Stimulated activated CD8-positive, alpha-beta memory T cell treated with anti-CD3 and anti-CD28 coated beads, Interleukin-4, amount 100 ng/mL, for 1 hour (primary cell): ENCODE results near the gene ZSWIM8.
"Not testable (repeated sequence)": the region's sequence is repeated elsewhere in the genome, so short reads cannot be mapped to it uniquely, and the experiment has no call there.

Source experiments
- DNase-seq, 2 donors: peaks; one replicate each; pipeline ENCODE4 v3.0.0-alpha.2; 2020; ENCODE audit warnings: low read depth in 2 of 2, low spot score in 1 of 2

Gene ZSWIM8

DNA sequence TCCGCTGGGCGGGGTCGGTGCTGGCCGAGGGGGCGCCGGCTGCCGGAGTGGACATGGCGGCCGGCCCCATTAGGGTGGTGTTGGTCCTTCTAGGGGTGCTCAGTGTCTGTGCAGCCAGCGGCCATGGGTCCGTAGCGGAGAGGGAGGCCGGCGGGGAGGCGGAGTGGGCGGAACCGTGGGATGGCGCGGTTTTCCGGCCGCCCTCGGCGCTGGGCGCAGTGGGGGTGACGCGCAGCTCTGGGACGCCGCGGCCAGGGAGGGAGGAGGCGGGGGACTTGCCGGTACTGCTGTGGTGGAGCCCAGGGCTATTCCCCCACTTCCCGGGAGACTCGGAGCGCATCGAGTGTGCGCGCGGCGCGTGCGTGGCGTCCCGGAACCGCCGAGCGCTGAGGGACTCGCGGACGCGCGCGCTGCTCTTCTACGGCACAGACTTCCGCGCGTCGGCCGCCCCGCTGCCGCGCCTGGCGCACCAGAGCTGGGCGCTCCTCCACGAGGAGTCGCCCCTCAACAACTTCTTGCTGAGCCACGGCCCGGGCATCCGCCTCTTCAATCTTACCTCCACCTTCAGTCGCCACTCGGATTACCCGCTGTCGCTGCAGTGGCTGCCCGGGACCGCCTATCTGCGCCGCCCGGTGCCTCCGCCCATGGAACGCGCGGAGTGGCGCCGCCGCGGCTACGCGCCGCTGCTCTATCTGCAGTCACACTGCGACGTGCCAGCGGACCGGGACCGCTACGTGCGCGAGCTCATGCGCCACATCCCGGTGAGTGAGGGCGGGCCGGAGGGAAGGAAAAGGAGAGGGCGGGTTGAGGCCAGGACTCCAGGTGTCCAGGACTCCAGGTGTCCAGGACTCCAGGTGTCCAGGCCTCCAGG is 12.9 kb upstream of the ZSWIM8 start:
- DNase-seq, result peak in 1 of 2 donors; percentile 49

DNA sequence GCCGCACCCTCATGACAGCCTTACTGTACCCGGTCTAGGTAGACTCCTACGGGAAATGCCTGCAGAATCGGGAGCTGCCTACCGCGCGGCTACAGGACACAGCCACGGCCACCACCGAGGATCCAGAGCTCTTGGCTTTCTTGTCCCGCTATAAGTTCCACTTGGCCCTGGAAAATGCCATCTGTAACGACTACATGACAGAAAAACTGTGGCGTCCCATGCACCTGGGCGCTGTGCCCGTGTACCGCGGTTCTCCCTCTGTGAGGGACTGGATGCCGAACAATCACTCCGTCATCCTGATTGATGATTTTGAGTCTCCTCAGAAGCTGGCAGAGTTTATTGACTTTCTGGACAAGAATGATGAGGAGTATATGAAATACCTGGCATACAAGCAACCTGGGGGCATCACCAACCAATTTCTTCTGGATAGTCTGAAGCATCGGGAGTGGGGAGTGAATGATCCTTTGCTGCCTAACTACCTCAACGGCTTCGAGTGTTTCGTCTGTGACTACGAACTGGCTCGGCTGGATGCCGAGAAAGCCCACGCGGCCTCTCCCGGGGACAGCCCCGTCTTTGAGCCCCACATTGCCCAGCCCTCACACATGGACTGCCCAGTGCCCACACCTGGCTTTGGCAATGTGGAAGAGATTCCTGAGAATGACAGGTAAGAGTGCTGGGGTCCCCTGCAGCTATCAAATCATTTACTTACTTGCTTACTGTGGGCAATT is 12.1 kb upstream of the ZSWIM8 start:
- no peak for DNase-seq

DNA sequence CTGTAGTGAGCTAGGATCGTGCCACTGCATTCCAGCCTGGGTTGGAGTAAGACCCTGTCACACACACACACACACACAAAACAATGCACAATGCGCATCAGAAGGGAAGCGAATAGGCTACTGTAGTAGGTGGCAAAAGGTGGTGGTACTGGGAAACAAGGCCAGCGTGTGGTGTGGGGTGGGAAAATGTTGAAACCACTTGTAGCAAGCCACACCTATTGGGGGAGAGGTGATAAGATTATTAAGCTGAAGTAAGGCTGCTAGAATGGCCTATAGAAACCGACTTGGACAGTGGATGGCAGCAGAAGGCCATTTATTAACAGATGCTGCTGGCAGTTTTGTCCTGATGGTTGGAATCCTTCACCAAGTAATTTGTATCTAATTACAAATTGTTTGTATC is 10.8 kb upstream of the ZSWIM8 start:
- peak in 1 of 2 donors; percentile 32 for DNase-seq

DNA sequence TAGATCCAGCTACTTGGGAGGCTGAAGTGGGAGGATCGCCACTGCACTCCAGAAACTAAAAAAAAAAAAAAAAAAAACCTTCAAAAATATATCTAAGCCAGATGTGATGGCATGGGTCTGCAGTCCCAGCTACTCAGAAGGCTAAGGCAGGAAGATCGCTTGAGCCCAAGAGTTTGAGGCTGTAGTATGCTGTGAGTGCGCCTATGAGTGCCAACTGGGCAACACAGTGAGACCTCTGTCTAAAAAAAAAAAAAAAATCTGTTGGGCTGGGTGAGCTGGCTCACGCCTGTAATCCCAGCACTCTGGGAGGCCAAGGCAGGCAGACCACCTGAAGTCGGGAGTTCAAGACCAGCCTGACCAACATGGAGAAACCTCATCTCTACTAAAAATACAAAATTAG is 6.4 kb upstream of the ZSWIM8 start:
- DNase-seq, result no peak

DNA sequence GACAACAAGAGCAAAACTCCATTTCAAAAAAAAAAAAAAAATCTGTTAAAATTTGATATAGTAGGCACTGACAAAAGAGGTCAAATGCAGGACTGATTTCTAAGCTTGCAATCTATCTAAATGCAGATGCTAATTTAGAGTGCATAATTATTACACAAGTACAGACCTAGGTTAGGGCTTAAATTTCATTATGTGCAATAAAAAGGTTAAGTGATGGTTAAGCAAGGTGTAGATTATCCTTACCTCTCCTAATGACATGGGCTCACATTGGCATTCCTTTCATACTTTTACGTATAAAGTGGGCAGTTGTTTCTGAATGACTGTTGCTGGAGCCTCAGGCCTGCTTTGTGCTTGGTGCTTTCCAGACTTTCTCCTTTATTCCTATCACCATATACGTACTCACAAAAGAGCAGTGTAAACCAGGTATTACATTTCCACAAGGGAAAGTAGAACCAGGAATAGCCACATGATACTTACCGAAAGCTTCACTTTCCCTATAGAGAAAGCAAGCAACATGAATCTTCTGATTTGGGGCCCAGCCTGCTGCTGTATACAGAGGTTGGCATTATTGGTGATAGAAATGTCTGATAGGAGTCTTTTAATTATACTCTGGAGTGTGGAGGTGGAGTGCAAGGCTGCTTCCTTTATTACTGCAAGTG is 5.7 kb upstream of the ZSWIM8 start:
- DNase-seq, result no peak

DNA sequence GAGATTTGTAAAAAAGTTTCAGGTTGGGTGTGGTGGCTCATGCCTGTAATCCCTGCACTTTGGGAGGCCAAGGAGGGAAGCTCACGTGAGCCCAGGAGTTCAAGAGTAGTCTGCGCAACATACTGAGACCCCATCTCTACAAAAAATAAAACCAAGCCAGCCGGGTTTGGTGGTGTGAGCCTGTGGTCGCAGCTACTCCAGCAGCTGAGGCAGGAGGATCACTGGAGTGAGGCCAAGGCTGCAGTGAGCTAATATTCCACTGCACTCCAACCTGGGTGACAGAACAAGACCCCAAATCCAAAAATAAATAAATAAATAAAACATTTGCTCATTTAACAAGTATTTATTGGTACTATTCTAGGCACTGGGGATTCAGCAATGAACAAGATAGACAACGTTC is 5.1 kb upstream of the ZSWIM8 start:
- DNase-seq, result no peak

DNA sequence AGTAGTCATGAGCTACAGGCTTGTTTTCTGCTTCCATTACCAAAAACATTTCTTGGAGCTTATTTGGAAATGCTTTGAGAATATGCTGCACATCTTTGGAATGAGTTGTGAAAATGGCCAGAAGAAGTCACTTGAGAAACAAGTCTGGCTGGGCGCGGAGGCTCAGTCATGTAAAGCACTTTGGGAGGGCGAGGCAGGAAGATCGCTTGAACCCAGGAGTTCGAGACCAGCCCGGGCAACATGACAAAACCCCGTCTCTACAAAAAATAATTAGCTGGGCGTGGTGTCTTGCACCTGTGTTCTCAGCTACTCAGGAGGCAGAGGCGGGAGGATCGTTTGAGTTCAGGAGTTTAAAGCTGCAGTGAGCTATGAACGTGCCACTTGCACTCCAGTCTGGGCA is 4.4 kb upstream of the ZSWIM8 start:
- no peak for DNase-seq

DNA sequence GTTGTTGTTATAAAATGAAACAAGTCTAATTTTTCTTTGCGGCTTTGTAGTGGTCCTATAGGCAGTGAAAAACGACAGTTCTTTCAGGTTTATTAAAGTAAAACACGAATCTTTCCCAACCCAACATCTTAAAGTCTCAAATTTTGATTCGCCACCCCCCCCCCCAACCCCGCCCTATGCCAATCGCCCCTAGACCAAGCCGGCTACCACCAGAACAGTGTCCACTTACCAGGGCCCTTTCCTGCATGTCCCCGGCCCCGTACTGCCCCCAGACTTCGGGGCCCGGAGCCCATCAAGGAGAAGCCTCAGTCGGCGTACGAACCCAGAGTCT is 3.9 kb upstream of the ZSWIM8 start:
- DNase-seq, result no peak

DNA sequence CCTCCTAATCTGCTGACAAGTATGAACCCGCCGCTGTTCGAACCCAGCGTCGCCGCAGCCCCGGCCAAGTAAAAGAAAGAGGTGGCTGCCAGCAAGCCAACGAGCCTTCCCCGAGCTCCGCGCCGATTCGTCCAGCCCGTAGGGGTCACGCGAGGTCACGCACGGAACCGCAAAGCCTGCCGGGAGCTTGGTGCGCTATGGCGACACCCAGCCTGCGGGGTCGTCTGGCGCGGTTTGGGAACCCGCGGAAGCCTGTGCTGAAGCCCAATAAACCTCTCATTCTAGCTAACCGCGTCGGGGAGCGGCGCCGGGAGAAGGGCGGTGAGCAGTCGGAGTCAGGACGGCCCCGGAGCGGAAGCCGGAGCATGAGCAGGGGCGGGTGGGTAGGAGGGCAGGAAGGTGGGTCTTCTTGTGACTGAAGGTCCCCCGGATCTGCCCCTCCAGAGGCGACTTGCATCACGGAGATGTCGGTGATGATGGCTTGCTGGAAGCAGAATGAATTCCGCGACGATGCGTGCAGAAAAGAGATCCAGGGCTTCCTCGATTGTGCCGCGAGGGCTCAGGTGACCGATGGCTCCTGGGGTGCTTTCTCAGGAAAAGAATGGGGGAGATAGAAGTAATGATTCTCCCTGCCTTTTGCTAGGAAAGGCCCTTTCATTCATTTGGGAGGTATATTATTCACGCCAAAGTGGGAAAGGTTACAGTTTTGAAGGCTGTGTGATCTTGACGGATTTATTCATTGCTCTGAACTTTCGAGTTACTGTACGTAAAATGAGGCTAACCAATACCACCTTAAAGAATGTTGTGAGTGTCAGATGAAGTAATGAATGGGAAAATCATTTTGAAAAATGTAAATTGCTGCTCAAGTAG is 3.3 kb upstream of the ZSWIM8 start, which contains the start of gene CHCHD1:
Gene CHCHD1, plus strand, starts transcription at position 170 of the 870 bp plus-strand sequence. Its CDS starts 28 bp downstream, at position 198.
- DNase-seq, result peak; percentile 71 to 83

DNA sequence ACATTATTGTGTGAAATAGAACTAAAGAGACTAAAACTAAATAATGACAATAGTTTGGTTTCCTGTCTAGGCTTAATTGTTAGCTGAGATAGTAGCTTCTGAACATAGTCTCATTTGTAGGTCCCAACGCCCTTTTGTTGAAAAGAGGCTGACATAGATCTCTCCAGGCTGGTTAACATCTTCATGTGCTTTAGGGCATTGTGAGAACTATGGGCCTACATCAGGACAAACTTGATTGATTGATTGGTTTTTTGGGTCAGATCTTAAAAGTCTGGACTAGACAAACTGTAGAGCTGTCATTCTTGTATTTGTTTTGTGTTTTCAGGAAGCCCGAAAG is 2.7 kb upstream of the ZSWIM8 start:
- no peak for DNase-seq

DNA sequence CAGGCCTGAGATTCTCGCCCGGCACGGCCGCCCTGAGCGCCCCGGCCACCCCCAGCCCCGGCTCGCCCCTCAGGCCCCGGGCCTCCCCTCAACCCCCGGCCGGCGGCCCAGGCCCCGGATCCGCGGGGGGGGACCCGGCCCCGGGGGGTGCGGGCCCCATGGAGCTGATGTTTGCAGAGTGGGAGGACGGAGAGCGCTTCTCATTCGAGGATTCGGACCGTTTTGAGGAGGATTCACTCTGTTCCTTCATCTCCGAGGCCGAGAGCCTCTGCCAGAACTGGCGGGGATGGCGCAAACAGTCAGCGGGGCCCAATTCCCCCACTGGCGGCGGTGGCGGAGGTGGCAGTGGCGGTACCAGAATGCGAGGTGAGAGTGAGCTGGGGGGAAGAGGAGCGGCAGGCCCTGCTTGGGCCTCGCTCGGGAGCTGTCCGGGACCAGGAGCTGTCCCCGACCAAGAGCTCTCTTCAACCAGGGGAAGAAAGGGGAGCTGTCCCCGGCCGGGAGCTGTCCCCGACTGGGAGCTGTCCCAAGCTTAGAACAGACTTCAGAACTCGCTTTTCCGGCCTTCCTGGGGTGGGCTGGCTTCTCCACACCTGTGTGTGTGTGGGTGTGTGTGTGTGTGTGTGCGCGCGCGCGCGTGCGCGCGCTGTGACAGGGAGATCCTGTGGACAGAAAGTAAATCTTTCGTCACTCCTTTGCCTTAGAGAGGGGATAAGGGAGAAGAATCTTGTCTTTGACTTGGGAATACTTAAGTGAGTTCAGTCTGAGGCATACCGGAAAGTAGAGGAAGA is 510 bp downstream of the ZSWIM8 start:
- no peak for DNase-seq

DNA sequence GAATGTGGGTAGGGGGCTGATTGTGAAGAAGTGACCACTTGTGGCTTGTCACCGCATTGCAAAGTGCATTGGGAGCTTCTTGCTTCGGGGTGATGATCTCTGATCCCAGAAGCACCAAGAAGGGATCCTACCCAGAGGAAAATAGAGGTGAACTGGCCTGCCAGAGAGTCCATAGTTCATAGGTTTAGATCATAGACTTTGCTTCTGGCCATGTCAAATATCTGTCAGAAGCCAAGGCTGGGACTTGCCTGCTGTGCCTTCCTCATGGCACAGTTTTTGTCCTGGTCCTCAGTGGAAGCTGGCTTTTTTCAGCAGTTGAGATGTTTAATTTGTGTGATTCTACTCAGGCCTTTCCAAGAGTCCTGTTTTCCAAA is 1.1 kb downstream of the ZSWIM8 start:
- DNase-seq, result no peak

DNA sequence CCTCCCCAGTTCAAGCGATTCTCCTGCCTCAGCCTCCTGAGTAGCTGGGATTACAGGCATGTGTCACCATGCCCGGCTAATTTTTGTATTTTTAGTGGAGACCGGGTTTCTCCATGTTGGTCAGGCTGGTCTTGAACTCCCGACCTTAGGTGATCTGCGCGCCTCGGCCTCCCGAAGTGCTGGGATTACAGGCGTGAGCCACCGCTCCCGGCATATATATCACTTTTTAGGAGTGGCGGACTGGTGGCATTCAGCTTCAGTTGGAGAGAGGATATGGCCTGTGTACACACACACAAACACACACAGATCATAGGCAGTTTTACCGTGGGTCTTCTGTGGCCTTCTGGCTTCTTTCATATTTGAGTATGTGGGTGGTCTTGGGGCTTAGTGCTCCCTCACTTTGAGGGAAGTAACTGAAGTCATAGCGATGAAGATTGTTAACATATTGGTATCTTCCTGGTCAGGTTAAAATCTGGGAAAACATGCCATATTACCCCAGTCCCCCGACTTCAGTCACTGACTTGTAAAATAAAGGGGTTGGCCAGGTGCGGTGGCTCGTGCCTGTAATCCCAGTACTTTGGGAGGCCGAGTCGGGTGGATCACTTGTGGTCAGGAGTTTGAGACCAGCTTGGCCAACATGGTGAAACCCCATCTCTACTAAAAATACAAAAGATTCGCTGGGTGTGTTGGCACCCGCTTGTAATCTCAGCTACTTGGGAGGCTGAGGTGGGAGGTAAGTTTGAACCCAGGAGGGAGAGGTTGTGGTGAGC is 1.8 kb downstream of the ZSWIM8 start:
- not testable (repeated sequence) for DNase-seq

DNA sequence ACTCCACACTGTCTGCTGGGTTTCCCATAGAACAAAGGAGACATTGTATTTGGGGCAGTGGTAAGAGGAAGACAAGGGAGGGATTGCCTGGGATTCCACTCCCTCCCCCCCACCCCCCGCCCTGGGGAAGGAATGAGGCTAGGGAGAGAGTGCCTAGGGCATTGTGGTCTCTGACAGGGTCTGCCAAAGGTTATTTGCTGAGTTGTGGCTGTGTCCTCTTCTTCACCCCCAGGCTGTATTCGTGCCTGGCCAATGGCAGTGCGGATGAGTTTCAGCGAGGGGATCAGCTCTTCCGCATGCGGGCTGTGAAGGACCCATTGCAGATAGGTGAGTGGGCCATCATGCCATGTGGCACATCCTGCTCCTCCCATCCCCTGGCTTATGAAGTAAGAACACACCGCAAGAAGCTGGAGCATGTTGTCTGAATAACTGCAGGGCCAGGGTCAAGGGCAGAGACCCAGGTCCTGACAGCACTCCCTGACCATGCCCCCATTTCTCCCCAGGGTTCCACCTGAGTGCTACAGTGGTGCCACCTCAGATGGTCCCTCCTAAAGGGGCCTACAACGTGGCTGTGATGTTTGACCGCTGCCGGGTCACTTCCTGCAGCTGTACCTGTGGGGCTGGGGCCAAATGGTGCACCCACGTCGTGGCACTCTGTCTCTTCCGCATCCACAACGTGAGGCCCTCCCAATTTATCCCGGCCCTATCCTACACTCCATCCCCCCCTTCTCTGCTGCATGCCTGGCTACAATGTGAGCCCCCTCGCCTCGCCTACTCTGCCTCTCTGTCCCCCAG is 3.7 kb downstream of the ZSWIM8 start:
- DNase-seq, result no peak

DNA sequence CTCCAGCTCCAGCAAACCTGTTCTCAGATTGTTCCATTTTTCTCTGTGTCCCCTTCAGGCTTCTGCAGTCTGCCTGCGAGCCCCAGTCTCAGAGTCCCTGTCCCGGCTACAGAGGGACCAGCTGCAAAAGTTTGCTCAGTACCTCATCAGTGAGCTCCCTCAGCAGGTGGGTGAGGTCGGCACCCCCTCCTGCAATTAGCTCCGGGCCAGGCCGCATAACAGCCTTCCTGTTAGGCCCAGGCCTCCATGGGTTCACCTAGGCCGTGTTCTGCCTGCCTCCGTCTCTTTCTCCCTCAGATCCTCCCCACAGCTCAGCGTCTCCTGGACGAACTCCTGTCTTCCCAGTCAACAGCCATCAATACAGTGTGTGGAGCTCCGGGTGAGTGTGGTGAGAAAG is 4.3 kb downstream of the ZSWIM8 start:
- DNase-seq, result no peak

DNA sequence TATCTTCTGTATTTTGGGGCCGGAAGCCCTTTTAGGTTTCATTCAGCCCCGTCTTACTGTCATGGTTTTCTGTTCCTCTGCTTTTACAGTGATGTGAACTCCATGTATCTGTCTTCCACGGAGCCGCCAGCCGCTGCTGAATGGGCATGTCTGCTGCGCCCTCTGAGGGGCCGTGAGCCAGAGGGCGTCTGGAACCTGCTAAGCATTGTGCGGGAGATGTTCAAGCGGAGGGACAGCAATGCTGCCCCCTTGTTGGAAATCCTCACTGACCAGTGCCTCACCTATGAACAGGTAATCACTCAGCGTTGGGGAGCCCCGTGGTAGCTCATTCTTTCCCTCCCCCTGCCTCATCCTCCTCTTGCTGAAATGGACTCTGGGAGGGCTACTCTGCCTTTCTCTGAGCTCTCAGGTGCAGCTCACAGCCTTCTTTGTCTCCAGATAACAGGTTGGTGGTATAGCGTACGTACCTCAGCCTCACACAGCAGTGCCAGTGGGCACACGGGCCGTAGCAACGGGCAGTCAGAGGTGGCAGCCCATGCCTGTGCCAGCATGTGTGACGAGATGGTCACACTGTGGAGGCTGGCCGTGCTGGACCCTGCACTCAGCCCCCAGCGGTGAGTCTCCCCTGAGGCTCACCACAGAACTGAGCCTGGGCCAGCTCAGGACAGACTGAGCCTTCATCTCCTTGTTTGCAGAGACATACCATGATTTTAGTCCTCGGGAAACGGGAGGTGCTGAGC is 5.7 kb downstream of the ZSWIM8 start:
- no peak for DNase-seq

DNA sequence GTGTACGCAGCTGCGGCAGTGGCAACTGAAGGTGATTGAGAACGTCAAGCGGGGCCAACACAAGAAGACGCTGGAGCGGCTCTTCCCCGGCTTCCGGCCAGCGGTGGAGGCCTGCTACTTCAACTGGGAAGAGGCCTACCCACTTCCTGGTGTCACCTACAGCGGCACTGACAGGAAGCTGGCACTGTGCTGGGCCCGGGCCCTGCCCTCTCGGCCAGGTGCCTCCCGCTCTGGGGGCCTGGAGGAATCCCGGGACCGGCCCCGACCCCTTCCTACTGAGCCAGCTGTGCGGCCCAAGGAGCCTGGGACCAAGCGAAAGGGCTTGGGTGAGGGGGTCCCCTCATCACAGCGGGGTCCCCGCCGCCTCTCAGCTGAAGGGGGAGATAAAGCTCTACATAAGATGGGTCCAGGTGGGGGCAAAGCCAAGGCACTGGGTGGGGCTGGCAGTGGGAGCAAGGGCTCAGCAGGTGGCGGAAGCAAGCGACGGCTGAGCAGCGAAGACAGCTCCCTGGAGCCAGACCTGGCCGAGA is 6.5 kb downstream of the ZSWIM8 start:
- DNase-seq, result no peak

DNA sequence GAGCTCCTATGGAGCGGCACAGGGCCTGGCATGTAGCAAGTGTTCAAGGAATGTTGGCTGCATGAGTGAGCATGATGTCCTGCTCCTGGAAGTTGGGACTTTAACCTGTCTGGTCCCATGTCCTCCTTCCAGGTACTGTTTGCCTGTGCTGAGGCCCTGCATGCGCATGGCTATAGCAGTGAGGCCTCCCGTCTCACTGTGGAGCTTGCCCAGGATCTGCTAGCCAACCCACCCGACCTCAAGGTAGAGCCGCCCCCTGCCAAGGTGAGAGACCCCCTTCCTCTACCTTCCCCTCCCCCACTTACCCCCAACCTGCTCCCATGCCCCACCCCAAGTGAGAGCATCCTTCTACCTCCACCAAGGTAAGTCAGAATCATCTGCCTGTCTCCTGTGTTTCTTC is 8.1 kb downstream of the ZSWIM8 start:
- no peak for DNase-seq
